CD4-positive, CD25-positive, alpha-beta regulatory T cell (primary cell): ENCODE data around the gene GUF1. TPM values are rescaled to one million over a fixed set of nuclear protein-coding genes. Genes with fewer than 3 reads are reported as not detected.
A peak's percentile ranks its signal among the peaks of the same experiment; 100 is the strongest.

Source experiments
- ATAC-seq, 2 donors: fragments of 150-1000 bp; cut with Tn5 transposase; one replicate each; pipeline ENCODE4 v1.10.0; 2021; ENCODE audit warnings: low read depth in 2 of 2, moderate number of reproducible peaks in 2 of 2, moderate library complexity in 1 of 2
- DNase-seq, 3 donors: peaks; one replicate each; pipeline versions ENCODE4 v3.0.0 to v3.0.0-alpha.2; 2012 to 2022; ENCODE audit warnings: mixed read lengths in 1 of 3
- H3K27ac ChIP-seq: one replicate; pipeline ENCODE4 v1.7.0; 2013; ENCODE audit warnings: mild to moderate bottlenecking, low read length; ENCODE audit not compliant: insufficient read depth, poor library complexity, severe bottlenecking
- H3K27me3 ChIP-seq: one replicate; pipeline ENCODE4 v1.7.0; 2013; ENCODE audit warnings: low read length; ENCODE audit not compliant: control insufficient read depth, insufficient read depth
- H3K36me3 ChIP-seq: one replicate; pipeline ENCODE4 v1.7.0; 2013; ENCODE audit warnings: mild to moderate bottlenecking, low read length, moderate library complexity; ENCODE audit not compliant: control insufficient read depth, insufficient read depth
- H3K4me1 ChIP-seq: 2 replicates; pipeline ENCODE4 v1.7.0; 2013; ENCODE audit warnings: mild to moderate bottlenecking, low read length; ENCODE audit not compliant: insufficient read depth, control insufficient read depth, poor library complexity, severe bottlenecking
- H3K4me3 ChIP-seq: one replicate; pipeline ENCODE4 v1.7.0; 2013; ENCODE audit warnings: low read depth, mild to moderate bottlenecking, low read length, moderate library complexity
- H3K9me3 ChIP-seq, 2 experiments: 1 replicate in 1 of 2; 2 replicates in 1 of 2; pipeline ENCODE4 v1.7.0; 2013; ENCODE audit warnings: low read length in 2 of 2, mild to moderate bottlenecking in 1 of 2, moderate library complexity in 1 of 2; ENCODE audit not compliant: control insufficient read depth in 2 of 2
- H3K27ac Mint-ChIP-seq, 3 donors: one replicate each; pipeline ENCODE4 v1.8.0; 2020 to 2022; ENCODE audit warnings: mild to moderate bottlenecking in 3 of 3, mixed read lengths in 3 of 3, moderate library complexity in 2 of 3
- H3K27me3 Mint-ChIP-seq: one replicate; pipeline ENCODE4 v1.8.0; 2022; ENCODE audit warnings: mild to moderate bottlenecking, mixed read lengths
- H3K36me3 Mint-ChIP-seq: one replicate; pipeline ENCODE4 v1.8.0; 2020; ENCODE audit warnings: mixed read lengths
- H3K4me1 Mint-ChIP-seq, 4 donors: one replicate each; pipeline ENCODE4 v1.8.0; 2020 to 2022; ENCODE audit warnings: mixed read lengths in 4 of 4, mild to moderate bottlenecking in 1 of 4
- H3K4me3 Mint-ChIP-seq, 4 donors: one replicate each; pipeline ENCODE4 v1.8.0; 2020 to 2022; ENCODE audit warnings: mild to moderate bottlenecking in 4 of 4, mixed read lengths in 4 of 4, moderate library complexity in 3 of 4
- H3K9me3 Mint-ChIP-seq, 7 donors: one replicate each; pipeline ENCODE4 v1.8.0; 2020 to 2022; ENCODE audit warnings: mixed read lengths in 7 of 7, mild to moderate bottlenecking in 3 of 7, moderate library complexity in 2 of 7
- polyA plus RNA-seq, 4 donors: library from polyadenylated mRNA; unstranded; fragments of 300-500 nt; fragmentation: Illumina TruSeq; gene quantifications; one replicate each; pipeline ENCODE4 v1.2.3, GENCODE V29; 2021
- total RNA-seq: library from RNA; stranded (reverse); gene quantifications from one replicate; pipeline ENCODE4 v1.2.3, GENCODE V29; 2022

The GUF1 gene
- total and polyA plus RNA-seq, 5 donors from 2014 or later: 7.7 to 17.9 (median 9.3) TPM

DNA sequence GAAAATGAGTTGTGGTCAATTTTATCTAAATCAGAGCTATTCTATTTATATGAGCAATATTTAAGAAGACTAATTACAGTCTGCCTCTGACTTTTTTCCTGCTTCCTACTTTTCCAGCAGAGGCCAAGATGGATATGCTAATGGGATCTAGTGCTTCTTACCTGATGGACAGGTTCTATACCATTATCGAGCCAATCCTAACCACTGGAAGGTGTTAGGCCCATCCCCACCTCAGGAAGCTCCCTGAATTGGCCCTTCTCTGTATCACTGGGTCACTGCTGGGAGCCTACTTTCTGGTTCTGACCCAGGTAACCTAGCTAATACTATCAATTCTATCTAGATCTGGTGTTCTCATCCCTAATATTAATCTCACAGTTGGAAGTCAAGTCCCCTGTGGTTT is 26.2 kb upstream of the GUF1 start:
- no peak overlapping the region for H3K4me3 Mint-ChIP-seq
- DNase-seq (no peak), ATAC-seq (no peak)
- H3K27ac Mint-ChIP-seq: no peak overlapping the region
- peaks cover 3% of the 10 kb centered on the region for H3K27me3 ChIP-seq
- H3K9me3 ChIP-seq: no peaks in the 10 kb centered on the region
- no peaks in the 10 kb centered on the region for H3K4me1 Mint-ChIP-seq
- no peaks in the 10 kb centered on the region for H3K36me3 ChIP-seq
- no peaks in the 10 kb centered on the region for H3K4me1 ChIP-seq
- H3K27me3 Mint-ChIP-seq: peaks cover 13% of the 10 kb centered on the region
- no peak overlapping the region for H3K4me3 ChIP-seq
- no peaks in the 10 kb centered on the region for H3K36me3 Mint-ChIP-seq
- no peaks in the 10 kb centered on the region for H3K9me3 Mint-ChIP-seq
- H3K27ac ChIP-seq: no peak overlapping the region

DNA sequence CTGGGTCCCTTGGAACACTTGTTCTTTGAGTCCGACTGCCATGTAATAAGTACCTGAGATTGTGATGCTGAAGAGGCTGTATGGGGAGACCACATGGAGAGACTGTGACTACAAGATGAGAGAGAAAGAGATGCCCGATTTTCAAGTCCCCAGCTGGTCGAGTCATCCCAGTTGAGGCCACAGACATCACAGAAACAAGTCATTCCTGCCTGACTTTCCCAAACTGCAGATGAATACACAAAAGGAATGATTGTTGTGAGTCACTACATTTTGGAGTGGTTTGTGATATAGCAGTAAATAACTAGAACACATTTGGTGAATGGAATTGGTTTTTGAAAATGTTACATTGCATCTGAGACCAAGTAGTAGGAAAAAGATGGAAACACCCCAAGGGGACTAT is 17.8 kb upstream of the GUF1 start:
- no peak overlapping the region for H3K4me3 Mint-ChIP-seq
- H3K9me3 Mint-ChIP-seq: peaks cover 0 to 1% (median 0%) of the 10 kb centered on the region in 7 donors
- H3K27ac ChIP-seq: no peak overlapping the region
- no peaks in the 10 kb centered on the region for H3K36me3 ChIP-seq
- peaks cover 4% of the 10 kb centered on the region for H3K27me3 Mint-ChIP-seq
- ATAC-seq (no peak), DNase-seq (no peak)
- H3K4me3 ChIP-seq: no peak overlapping the region
- no peaks in the 10 kb centered on the region for H3K36me3 Mint-ChIP-seq
- H3K27ac Mint-ChIP-seq: peak overlapping the region in 1 of 3 donors; percentile 45
- H3K4me1 ChIP-seq: no peaks in the 10 kb centered on the region
- H3K4me1 Mint-ChIP-seq: no peaks in the 10 kb centered on the region
- no peaks in the 10 kb centered on the region for H3K27me3 ChIP-seq
- no peaks in the 10 kb centered on the region for H3K9me3 ChIP-seq

DNA sequence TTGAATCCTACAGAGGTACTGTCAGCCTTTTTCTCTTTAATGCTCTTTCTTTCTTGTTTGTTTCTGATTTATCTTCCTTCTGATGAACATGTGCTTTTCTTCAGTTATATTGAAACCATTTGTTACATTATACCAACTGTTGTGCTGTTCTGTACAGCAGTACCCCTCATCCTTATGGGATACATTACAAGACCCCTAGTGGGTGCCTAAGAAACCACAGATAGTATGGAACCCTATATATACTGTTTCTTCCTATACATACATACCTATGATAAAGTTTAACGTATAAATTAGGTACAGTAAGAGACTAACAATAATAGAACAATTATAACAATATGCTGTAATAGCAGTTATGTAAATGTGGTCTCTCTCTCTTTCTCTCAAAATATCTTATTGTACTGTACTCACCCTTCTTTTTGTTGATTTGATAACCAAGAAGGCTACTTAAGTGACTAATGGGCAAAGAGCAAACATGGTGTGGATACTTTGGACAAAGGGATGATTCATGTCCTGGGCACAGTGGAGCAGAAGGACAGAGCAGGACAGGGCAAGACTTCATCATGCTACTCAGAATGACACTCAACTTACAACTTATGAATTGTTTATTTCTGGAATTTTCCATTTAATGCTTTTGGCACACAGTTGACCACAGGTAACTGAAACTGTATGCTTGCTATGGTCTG is 16.1 kb upstream of the GUF1 start:
- H3K36me3 ChIP-seq: no peaks in the 10 kb centered on the region
- peaks cover 0 to 1% (median 0%) of the 10 kb centered on the region in 7 donors for H3K9me3 Mint-ChIP-seq
- H3K4me3 Mint-ChIP-seq: no peak overlapping the region
- H3K27ac ChIP-seq: no peak overlapping the region
- H3K27ac Mint-ChIP-seq: peak overlapping the region in 1 of 3 donors; percentile 20
- H3K36me3 Mint-ChIP-seq: no peaks in the 10 kb centered on the region
- H3K9me3 ChIP-seq: no peaks in the 10 kb centered on the region
- no peaks in the 10 kb centered on the region for H3K4me1 ChIP-seq
- no peak overlapping the region for H3K4me3 ChIP-seq
- ATAC-seq (no peak), DNase-seq (no peak)
- H3K4me1 Mint-ChIP-seq: no peaks in the 10 kb centered on the region
- H3K27me3 ChIP-seq: no peaks in the 10 kb centered on the region
- H3K27me3 Mint-ChIP-seq: peaks cover 4% of the 10 kb centered on the region

DNA sequence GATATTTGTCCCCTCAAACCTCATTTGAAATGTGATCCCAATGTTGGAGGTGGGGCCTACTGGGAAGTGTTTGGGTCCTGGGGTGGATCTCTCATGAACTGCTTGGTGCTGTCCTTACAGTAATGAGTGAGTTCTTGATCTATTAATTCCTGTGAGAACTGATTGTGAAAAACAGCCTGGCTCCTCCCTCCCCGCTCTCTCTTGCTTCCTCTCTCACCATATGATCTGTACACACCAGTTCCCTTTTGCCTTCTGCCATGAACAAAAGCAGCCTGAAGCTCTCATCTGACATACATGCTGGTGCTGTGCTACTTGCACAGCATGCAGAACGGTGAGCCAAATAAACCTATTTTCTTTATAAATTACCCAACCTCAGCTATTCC is 15.6 kb upstream of the GUF1 start:
- no peaks in the 10 kb centered on the region for H3K4me1 ChIP-seq
- no peak overlapping the region for H3K4me3 Mint-ChIP-seq
- no peaks in the 10 kb centered on the region for H3K36me3 Mint-ChIP-seq
- no peak overlapping the region for H3K27ac ChIP-seq
- no peak overlapping the region for H3K4me3 ChIP-seq
- H3K4me1 Mint-ChIP-seq: no peaks in the 10 kb centered on the region
- H3K36me3 ChIP-seq: no peaks in the 10 kb centered on the region
- H3K9me3 ChIP-seq: no peaks in the 10 kb centered on the region
- peaks cover 0 to 1% (median 0%) of the 10 kb centered on the region in 7 donors for H3K9me3 Mint-ChIP-seq
- H3K27me3 Mint-ChIP-seq: peaks cover 4% of the 10 kb centered on the region
- no peak overlapping the region for H3K27ac Mint-ChIP-seq
- ATAC-seq: no peak
- H3K27me3 ChIP-seq: no peaks in the 10 kb centered on the region
- DNase-seq: no peak

DNA sequence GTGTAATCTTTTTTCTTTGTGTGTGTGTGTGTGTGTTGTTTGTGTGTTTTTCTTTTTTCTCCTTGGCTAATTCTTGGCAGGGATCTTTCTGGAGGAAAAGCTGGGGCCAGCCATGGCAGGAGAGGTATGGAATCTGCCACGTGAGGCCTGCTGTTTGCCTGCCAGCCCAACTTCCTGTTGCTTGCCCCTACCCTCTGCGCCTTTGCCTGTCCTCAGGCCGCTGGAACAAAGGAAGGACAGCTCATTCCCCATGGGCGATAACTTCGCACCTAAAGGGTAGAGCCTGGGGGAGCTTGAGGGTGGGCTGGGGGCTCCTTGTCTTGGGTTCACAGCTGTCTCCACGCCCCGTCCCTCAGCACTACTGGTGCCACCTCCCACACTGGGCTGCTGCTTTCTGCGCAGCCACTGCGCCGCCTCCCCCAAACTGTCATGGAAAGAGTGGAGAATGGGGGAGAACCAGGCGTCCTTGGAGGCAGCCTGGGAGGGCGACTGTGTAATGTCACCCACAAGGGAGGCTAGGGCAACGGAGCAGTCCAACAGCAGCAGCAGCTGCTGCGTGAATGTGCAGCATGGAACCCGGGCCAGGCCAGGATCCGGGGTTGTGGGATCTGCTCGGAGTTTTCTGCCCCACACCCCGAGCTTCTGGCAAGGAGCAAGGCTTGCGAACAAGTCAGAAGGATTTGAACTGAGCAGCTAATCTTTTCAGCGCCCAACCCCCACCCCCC is 14.5 kb upstream of the GUF1 start:
- peaks cover 0 to 1% (median 0%) of the 10 kb centered on the region in 7 donors for H3K9me3 Mint-ChIP-seq
- ATAC-seq: no peak
- H3K4me3 Mint-ChIP-seq: no peak overlapping the region

DNA sequence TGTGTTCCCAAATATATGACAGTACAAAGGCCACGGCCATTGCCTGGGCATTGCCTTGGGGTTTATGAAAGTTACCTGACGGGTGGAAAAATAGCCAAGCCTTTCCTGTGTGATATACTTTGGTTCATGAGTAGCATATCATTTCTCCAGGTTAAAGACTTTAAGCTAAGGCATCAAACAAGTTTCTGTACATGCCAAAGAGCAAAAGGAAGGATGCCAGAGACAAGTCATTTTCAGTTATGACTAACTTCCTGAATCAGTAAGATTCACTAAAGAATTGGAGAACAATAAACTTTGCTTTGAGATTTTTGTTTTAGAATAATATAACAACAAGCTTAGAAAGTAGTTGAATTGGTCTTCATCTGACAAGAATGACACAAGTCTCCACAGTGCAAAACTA is 9.7 kb upstream of the GUF1 start:
- Mint-ChIP-seq H3K4me3 (no peak overlapping the region), H3K9me3 (no peaks in the 10 kb centered on the region), H3K27me3 (peaks cover 4% of the 10 kb centered on the region), H3K4me1 (no peaks in the 10 kb centered on the region), H3K27ac (no peak overlapping the region), H3K36me3 (no peaks in the 10 kb centered on the region)
- Histone ChIP-seq H3K27me3 (peaks cover 5% of the 10 kb centered on the region), H3K36me3 (no peaks in the 10 kb centered on the region), H3K9me3 (no peaks in the 10 kb centered on the region), H3K4me1 (no peaks in the 10 kb centered on the region), H3K4me3 (no peak overlapping the region), H3K27ac (no peak overlapping the region)
- ATAC-seq (no peak), DNase-seq (no peak)

More for the DNA sequence above, 14.5 kb upstream of the GUF1 start:
- no peak overlapping the region for H3K27ac Mint-ChIP-seq
- no peaks in the 10 kb centered on the region for H3K36me3 Mint-ChIP-seq
- DNase-seq: no peak
- Histone ChIP-seq H3K4me3 (no peak overlapping the region), H3K27ac (no peak overlapping the region), H3K27me3 (peaks cover 2% of the 10 kb centered on the region), H3K4me1 (no peaks in the 10 kb centered on the region), H3K36me3 (no peaks in the 10 kb centered on the region), H3K9me3 (no peaks in the 10 kb centered on the region)
- H3K4me1 Mint-ChIP-seq: no peaks in the 10 kb centered on the region
- H3K27me3 Mint-ChIP-seq: peaks cover 4% of the 10 kb centered on the region

DNA sequence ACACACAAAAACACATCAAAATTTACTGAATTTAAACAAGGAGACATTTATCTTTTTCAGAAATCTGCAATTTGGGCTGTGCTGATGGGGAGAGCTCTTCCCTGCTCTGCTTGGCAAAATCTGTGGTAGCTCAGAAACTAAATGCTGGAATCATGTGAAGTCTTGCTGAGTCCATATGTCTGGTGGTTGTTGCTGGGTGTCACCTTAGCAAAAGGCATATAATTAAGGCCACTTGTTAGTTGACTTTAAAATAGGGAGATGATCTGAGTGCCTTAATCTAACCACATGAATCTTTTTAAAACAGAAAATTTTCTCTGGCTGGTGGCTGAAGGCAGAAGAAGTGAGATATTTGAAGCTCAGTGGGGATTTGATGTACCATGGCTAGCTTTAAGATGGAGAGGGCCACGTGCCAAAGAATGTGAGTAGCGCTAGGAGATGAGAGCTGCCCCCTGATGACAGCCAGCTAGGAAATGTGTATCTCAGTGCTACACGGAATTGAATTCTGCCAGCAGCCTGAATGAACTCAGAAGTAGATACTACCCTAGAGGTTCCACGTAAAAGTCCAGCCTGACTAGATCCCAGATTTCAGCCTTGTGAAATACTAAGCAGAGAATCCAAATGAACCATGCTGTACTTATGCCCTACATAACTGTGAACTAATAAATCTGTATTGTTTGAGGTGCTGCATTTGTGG is 7.6 kb upstream of the GUF1 start:
- Histone ChIP-seq H3K4me1 (no peaks in the 10 kb centered on the region), H3K9me3 (no peaks in the 10 kb centered on the region), H3K27me3 (peaks cover 5% of the 10 kb centered on the region), H3K27ac (no peak overlapping the region), H3K36me3 (no peaks in the 10 kb centered on the region), H3K4me3 (no peak overlapping the region)
- H3K36me3 Mint-ChIP-seq: no peaks in the 10 kb centered on the region
- no peak overlapping the region for H3K4me3 Mint-ChIP-seq
- H3K4me1 Mint-ChIP-seq: no peaks in the 10 kb centered on the region
- H3K27me3 Mint-ChIP-seq: peaks cover 4% of the 10 kb centered on the region
- DNase-seq (no peak), ATAC-seq (no peak)
- no peaks in the 10 kb centered on the region for H3K9me3 Mint-ChIP-seq
- no peak overlapping the region for H3K27ac Mint-ChIP-seq
